Measurements from ENCODE around the gene PRICKLE2. TPM values are rescaled to one million over a fixed set of nuclear protein-coding genes. Genes with fewer than 3 reads are reported as not detected.

PRICKLE2 gene
- total RNA-seq, 2 donors from 2014 or later = 23.4 to 41.5 TPM

GRCh38 chr3:64082411-64082810 is 142.9 kb downstream of the PRICKLE2 start:
- no peaks in the 10 kb centered on the region for H3K4me1 ChIP-seq
- intact Hi-C loops (cut with DNase I) = no loop called here
- TF ChIP-seq POLR2A (IDR thresholded peaks at IDR 0.05) (no peak), CTCF (IDR thresholded peaks at IDR 0.05) (no peak)
- WGBS, 2 donors = 67 to 72% methylated on average over 3 of the region's 3 CpGs
- no peaks in the 10 kb centered on the region for H3K36me3 ChIP-seq (replicated peaks in 1 of 2; ENCODE audit: insufficient read depth in 1 of 2, low read depth in 2 of 2)
- no peak overlapping the region for H3K27ac ChIP-seq
- no peaks in the 10 kb centered on the region for H3K27me3 ChIP-seq
- H3K9me3 ChIP-seq = no peaks in the 10 kb centered on the region
- ATAC-seq (no peak), DNase-seq (no peak)
- H3K4me3 ChIP-seq = no peak overlapping the region

GRCh38 chr3:64081235-64081630 is 144.0 kb downstream of the PRICKLE2 start:
- no peak for TF ChIP-seq CTCF (IDR thresholded peaks at IDR 0.05)
- Histone ChIP-seq H3K4me1 (no peaks in the 10 kb centered on the region), H3K27ac (no peak overlapping the region), H3K36me3 (replicated peaks in 1 of 2; ENCODE audit: insufficient read depth in 1 of 2, low read depth in 2 of 2) (no peaks in the 10 kb centered on the region), H3K27me3 (no peaks in the 10 kb centered on the region), H3K4me3 (no peak overlapping the region), H3K9me3 (no peaks in the 10 kb centered on the region)
- intact Hi-C loops (cut with DNase I) = no loop called here
- WGBS, 2 donors = 83 to 89% methylated on average over 1 of the region's 1 CpG
- ATAC-seq = no peak
- no peak for DNase-seq

- Histone ChIP-seq H3K9me3 (no peaks in the 10 kb centered on the region), H3K27me3 (no peaks in the 10 kb centered on the region), H3K4me3 (no peak overlapping the region), H3K27ac (no peak overlapping the region), H3K36me3 (replicated peaks in 1 of 2; ENCODE audit: insufficient read depth in 1 of 2, low read depth in 2 of 2) (no peaks in the 10 kb centered on the region), H3K4me1 (no peaks in the 10 kb centered on the region)
- intact Hi-C loops (cut with DNase I) = no loop called here
- 59 to 73% methylated on average over 1 of the region's 1 CpG for WGBS, 2 donors
- TF ChIP-seq CTCF (IDR thresholded peaks at IDR 0.05) = no peak
- no peak for TF ChIP-seq POLR2A (IDR thresholded peaks at IDR 0.05)
- ATAC-seq = no peak
- DNase-seq = no peak
Observed at GRCh38 chr3:64080616-64081234, 144.5 kb downstream of the PRICKLE2 start.

- Histone ChIP-seq H3K9me3 (no peaks in the 10 kb centered on the region), H3K27ac (no peak overlapping the region), H3K4me1 (no peaks in the 10 kb centered on the region), H3K4me3 (no peak overlapping the region), H3K36me3 (replicated peaks in 1 of 2; ENCODE audit: insufficient read depth in 1 of 2, low read depth in 2 of 2) (no peaks in the 10 kb centered on the region), H3K27me3 (no peaks in the 10 kb centered on the region)
- WGBS, 2 donors = 83 to 85% methylated on average over 5 of the region's 5 CpGs
- no peak for TF ChIP-seq CTCF (IDR thresholded peaks at IDR 0.05)
- no peak for TF ChIP-seq POLR2A (IDR thresholded peaks at IDR 0.05)
- DNase-seq (no peak), ATAC-seq (no peak)
- intact Hi-C loops (cut with DNase I) = no loop called here
Observed at GRCh38 chr3:64079369-64080150, 145.7 kb downstream of the PRICKLE2 start.

All from body of pancreas (tissue), 4 donors.